Caco-2 (cell line): ENCODE measurements around the gene CPD. TPM values are rescaled to one million over a fixed set of nuclear protein-coding genes. Genes with fewer than 3 reads are reported as not detected.
A peak's percentile ranks its signal among the peaks of the same experiment; 100 is the strongest.

Experiments
- BruUV-seq: library from RNA; stranded (reverse); fragments of 400-500 nt; replicated peaks from 2 replicates; lab custom pipeline; 2021; lab: Mats Ljungman, UMichigan
- CTCF ChIA-PET: fragments of 300-600 bp; sonication (Branson Sonifier 250); formaldehyde crosslinking; loops from one replicate; lab custom pipeline; 2022; ENCODE audit warnings: antibody characterized with exemption; lab: Charles Lee
- POLR2A ChIA-PET: fragments of 300-600 bp; sonication (Branson Sonifier 250); formaldehyde crosslinking; loops from one replicate; lab custom pipeline; 2022; ENCODE audit warnings: antibody characterized with exemption; lab: Charles Lee
- DNase-seq, 2 experiments: peaks; one replicate each; pipeline versions ENCODE4 v3.0.0 to v3.0.0-alpha.2; 2020 to 2022
- H3K27me3 ChIP-seq: replicated peaks from 2 replicates; pipeline ENCODE4 v1.6.0; 2011; ENCODE audit warnings: low read length; ENCODE audit not compliant: control insufficient read depth, insufficient read depth
- H3K36me3 ChIP-seq: 2 replicates; pipeline ENCODE4 v1.5.1; 2011; ENCODE audit warnings: low read length; ENCODE audit not compliant: control insufficient read depth, insufficient read depth
- H3K4me1 ChIP-seq: fragments of 250-450 bp; sonication (Bioruptor Pico); 2 replicates; pipeline ENCODE4 v1.5.1; 2020; ENCODE audit warnings: mild to moderate bottlenecking
- H3K4me3 ChIP-seq: 2 replicates; pipeline ENCODE4 v1.5.1; 2011; ENCODE audit warnings: low read depth, mild to moderate bottlenecking, control low read depth, low read length
- H3K9me3 ChIP-seq: fragments of 250-450 bp; sonication (Bioruptor Pico); 2 replicates; pipeline ENCODE4 v1.5.1; 2020; ENCODE audit warnings: mild to moderate bottlenecking, moderate library complexity
- H3K27ac Mint-ChIP-seq: one replicate; pipeline ENCODE4 v1.8.0; 2022; ENCODE audit warnings: mixed read lengths; ENCODE audit not compliant: unreplicated experiment
- H3K27me3 Mint-ChIP-seq: one replicate; pipeline ENCODE4 v1.8.0; 2022; ENCODE audit warnings: mixed read lengths; ENCODE audit not compliant: insufficient read depth, unreplicated experiment
- H3K36me3 Mint-ChIP-seq: one replicate; pipeline ENCODE4 v1.8.0; 2022; ENCODE audit warnings: mild to moderate bottlenecking, mixed read lengths; ENCODE audit not compliant: insufficient read depth, unreplicated experiment
- H3K4me1 Mint-ChIP-seq: one replicate; pipeline ENCODE4 v1.8.0; 2022; ENCODE audit warnings: low read depth, mixed read lengths; ENCODE audit not compliant: unreplicated experiment
- H3K4me3 Mint-ChIP-seq: one replicate; pipeline ENCODE4 v1.8.0; 2022; ENCODE audit warnings: mild to moderate bottlenecking, moderate library complexity, mixed read lengths; ENCODE audit not compliant: unreplicated experiment
- H3K9me3 Mint-ChIP-seq: one replicate; pipeline ENCODE4 v1.8.0; 2022; ENCODE audit warnings: mixed read lengths; ENCODE audit not compliant: unreplicated experiment
- CTCF ChIP-seq, 2 experiments: fragments of 200-600 bp in 1 of 2; IDR thresholded peaks; 1 replicate in 1 of 2; 2 replicates in 1 of 2; pipeline versions ENCODE4 v1.5.1 to v1.8.0; 2011 to 2022; ENCODE audit warnings: antibody characterized with exemption in 1 of 2, control low read depth in 1 of 2, inconsistent platforms in 1 of 2, low read depth in 1 of 2, low read length in 1 of 2, mild to moderate bottlenecking in 1 of 2, moderate library complexity in 1 of 2; ENCODE audit not compliant: insufficient read depth in 1 of 2, severe bottlenecking in 1 of 2, unreplicated experiment in 1 of 2
- intact Hi-C: fragments of 100-400 bp; cut with micrococcal nuclease; formaldehyde crosslinking; loops from one replicate; pipeline ENCODE4 v1.10.0; 2022; ENCODE audit not compliant: unreplicated experiment
- total RNA-seq: library from RNA; stranded (reverse); gene quantifications from 2 replicates; pipeline ENCODE4 v1.2.3, GENCODE V29; 2022

Gene CPD
- total RNA-seq, 1 experiment from 2014 or later = 127 TPM

- intact Hi-C loops = loop anchor here (1.0 to 5.0 kb wide), 3 partner anchors 26 to 240 kb away; no protein-coding TSS in a partner anchor
- peak; percentile 71 to 85 for TF ChIP-seq CTCF (IDR thresholded peaks at IDR 0.05; ENCODE audit: insufficient read depth in 1 of 2, low read depth in 1 of 2, low read length in 1 of 2, severe bottlenecking in 1 of 2, unreplicated experiment in 1 of 2)
- peaks cover 13% of the 10 kb centered on the region for H3K4me1 Mint-ChIP-seq
Measured at GRCh38 chr17:30477083-30477773, 98.5 kb downstream of the CPD start, which contains the start of gene GOSR1. TSS of gene GOSR1 (plus strand) at chr17:30477408. CDS start at chr17:30477434, 26 bp downstream.

GRCh38 chr17:30477774-30478115 lies 99.0 kb downstream of the CPD start:
- H3K4me3 Mint-ChIP-seq = peak overlapping the region; percentile 91
- no peak for DNase-seq
- no peaks in the 10 kb centered on the region for H3K36me3 ChIP-seq
- no peaks in the 10 kb centered on the region for H3K27me3 ChIP-seq
- ChIA-PET POLR2A (interaction anchor here (0.9 to 2.2 kb wide), 2 partner anchors 29 to 123 kb away, joined by 4 to 8 read pairs; no protein-coding TSS in a partner anchor), CTCF (interaction anchor here (0.7 to 1.4 kb wide), 5 partner anchors 17 to 237 kb away, joined by 3 to 4 read pairs (median 3); no protein-coding TSS in a partner anchor)
- peaks cover 42% of the 10 kb centered on the region for H3K36me3 Mint-ChIP-seq
- H3K9me3 ChIP-seq = no peaks in the 10 kb centered on the region
- BruUV-seq = no TSS peak
- no peaks in the 10 kb centered on the region for H3K9me3 Mint-ChIP-seq
- peak overlapping the region; percentile 96 for H3K4me3 ChIP-seq
- no peaks in the 10 kb centered on the region for H3K27me3 Mint-ChIP-seq
- H3K4me1 Mint-ChIP-seq = peaks cover 13% of the 10 kb centered on the region
- H3K4me1 ChIP-seq = no peaks in the 10 kb centered on the region; the same call in 1 of the 2 replicates
- peak overlapping the region; percentile 97 for H3K27ac Mint-ChIP-seq
- intact Hi-C loops = loop anchor here (1.0 to 5.0 kb wide), 3 partner anchors 26 to 240 kb away; no protein-coding TSS in a partner anchor
- TF ChIP-seq CTCF (IDR thresholded peaks at IDR 0.05; ENCODE audit: insufficient read depth in 1 of 2, low read depth in 1 of 2, low read length in 1 of 2, severe bottlenecking in 1 of 2, unreplicated experiment in 1 of 2) = no peak

More at GRCh38 chr17:30477083-30477773, 98.5 kb downstream of the CPD start, which contains the start of gene GOSR1:
- Mint-ChIP-seq H3K27ac (peak within 1 kb of the TSS; percentile 97), H3K36me3 (peaks cover 40% of the 10 kb centered on the region), H3K9me3 (no peaks in the 10 kb centered on the region), H3K4me3 (peak within 1 kb of the TSS; percentile 91), H3K27me3 (no peaks in the 10 kb centered on the region)
- H3K4me1 ChIP-seq = no peaks in the 10 kb centered on the region; the same call in 1 of the 2 replicates
- H3K27me3 ChIP-seq = no peaks in the 10 kb centered on the region
- no TSS peak for BruUV-seq
- H3K4me3 ChIP-seq = peak within 1 kb of the TSS; percentile 96
- DNase-seq = peak; percentile 94 to 95
- ChIA-PET CTCF (interaction anchor here (0.6 to 1.4 kb wide), 12 partner anchors 12 to 373 kb away, joined by 3 to 6 read pairs (median 3); no protein-coding TSS in a partner anchor), POLR2A (interaction anchor here (0.6 to 2.2 kb wide), 2 partner anchors 123 to 1183 kb away, joined by 3 to 8 read pairs; no protein-coding TSS in a partner anchor)
- no peaks in the 10 kb centered on the region for H3K9me3 ChIP-seq
- no peaks in the 10 kb centered on the region for H3K36me3 ChIP-seq

- Histone ChIP-seq H3K4me3 (no peak overlapping the region), H3K27me3 (no peaks in the 10 kb centered on the region), H3K36me3 (no peaks in the 10 kb centered on the region), H3K4me1 (no peaks in the 10 kb centered on the region), H3K9me3 (no peaks in the 10 kb centered on the region)
- Mint-ChIP-seq H3K36me3 (peaks cover 77% of the 10 kb centered on the region), H3K9me3 (no peaks in the 10 kb centered on the region), H3K4me1 (no peaks in the 10 kb centered on the region), H3K27ac (no peak overlapping the region), H3K4me3 (no peak overlapping the region), H3K27me3 (no peaks in the 10 kb centered on the region)
- BruUV-seq = no TSS peak
- no peak for TF ChIP-seq CTCF (IDR thresholded peaks at IDR 0.05; ENCODE audit: insufficient read depth in 1 of 2, low read depth in 1 of 2, low read length in 1 of 2, severe bottlenecking in 1 of 2, unreplicated experiment in 1 of 2)
- ChIA-PET POLR2A (no interaction called here), CTCF (no interaction called here)
- no peak for DNase-seq
- intact Hi-C loops = no loop called here
Measured at GRCh38 chr17:30482555-30482954, 103.8 kb downstream of the CPD start.
